GM23338 (cell line): ENCODE data around the gene ITGA3.

Source experiments
- CTCF ChIP-seq, 2 experiments: fragments of 200-600 bp in 1 of 2; sonication (generic) in 1 of 2; conservative IDR thresholded peaks; 2 replicates each; pipeline versions ENCODE4 v1.5.1 to v1.6.1; 2016 to 2017; ENCODE audit warnings: antibody characterized with exemption in 2 of 2, low read depth in 2 of 2, mild to moderate bottlenecking in 2 of 2, moderate library complexity in 1 of 2
- EZH2phosphoT487 ChIP-seq: fragments of 200-600 bp; sonication (generic); IDR thresholded peaks from one replicate; pipeline ENCODE4 v1.8.1; 2018; ENCODE audit warnings: antibody characterized with exemption; ENCODE audit not compliant: unreplicated experiment
- JUNB ChIP-seq: IDR thresholded peaks from one replicate; pipeline ENCODE4 v1.6.1; 2016; ENCODE audit warnings: antibody characterized with exemption; ENCODE audit not compliant: unreplicated experiment
- POLR2AphosphoS5 ChIP-seq: IDR thresholded peaks from 2 replicates; pipeline ENCODE4 v1.6.1; 2016; ENCODE audit warnings: antibody characterized with exemption, low read depth
- REST ChIP-seq: IDR thresholded peaks from one replicate; pipeline ENCODE4 v1.6.1; 2018; ENCODE audit warnings: antibody characterized with exemption; ENCODE audit not compliant: unreplicated experiment
- ZNF331 ChIP-seq: fragments of 250-450 bp; sonication (Bioruptor Pico); IDR thresholded peaks from 2 replicates; pipeline ENCODE4 v1.5.0; 2020; ENCODE audit warnings: low read depth, mild to moderate bottlenecking, moderate library complexity

- TF ChIP-seq EZH2phosphoT487 (no peak), CTCF (conservative IDR thresholded peaks at IDR 0.05; ENCODE audit: low read depth in 2 of 2) (no peak), REST (no peak), JUNB (no peak), ZNF331 (CRISPR knock-in tag) (no peak), POLR2AphosphoS5 (no peak)
Measured at GRCh38 chr17:50096758-50097157, 40.8 kb downstream of the ITGA3 start.
